Breast epithelium (tissue), 4 donors: ENCODE data around the gene BRD1. TPM values are rescaled to one million over a fixed set of nuclear protein-coding genes. Genes with fewer than 3 reads are reported as not detected.

Experiments used
- DNase-seq, 2 donors: peaks; one replicate each; pipeline ENCODE4 v3.0.0-alpha.2; 2019; ENCODE audit warnings: low spot score in 2 of 2
- H3K27ac ChIP-seq, 2 donors: fragments of 200-600 bp; sonication (generic) in 1 of 2; one replicate each; pipeline ENCODE4 v1.5.1; 2016 to 2019; ENCODE audit warnings: mild to moderate bottlenecking in 1 of 2
- H3K27me3 ChIP-seq, 2 donors: fragments of 200-600 bp; sonication (generic) in 1 of 2; one replicate each; pipeline versions ENCODE4 v1.5.1 to v1.6.0; 2017 to 2019; ENCODE audit warnings: control low read depth in 1 of 2, mild to moderate bottlenecking in 1 of 2
- H3K36me3 ChIP-seq: fragments of 200-600 bp; one replicate; pipeline ENCODE4 v1.5.1; 2019
- H3K4me1 ChIP-seq, 2 donors: fragments of 200-600 bp; sonication (generic); one replicate each; pipeline ENCODE4 v1.5.1; 2016 to 2019; ENCODE audit warnings: control low read depth in 1 of 2
- H3K4me3 ChIP-seq, 3 donors: fragments of 200-600 bp; sonication (generic); 1 replicate in 2 of 3; 2 replicates in 1 of 3; pipeline ENCODE4 v1.5.1; 2016 to 2019; ENCODE audit warnings: mild to moderate bottlenecking in 3 of 3, moderate library complexity in 2 of 3
- H3K9me3 ChIP-seq, 2 donors: fragments of 200-600 bp; sonication (generic) in 1 of 2; one replicate each; pipeline ENCODE4 v1.5.1; 2016 to 2019; ENCODE audit warnings: control low read depth in 1 of 2
- POLR2A ChIP-seq: fragments of 450-650 bp; IDR thresholded peaks from one replicate; pipeline ENCODE4 v1.6.1; 2016; ENCODE audit warnings: antibody characterized with exemption, mild to moderate bottlenecking, moderate library complexity
- POLR2AphosphoS5 ChIP-seq, 3 donors: sonication (generic); formaldehyde crosslinking; IDR thresholded peaks; one replicate each; pipeline ENCODE4 v1.6.1; 2017; ENCODE audit warnings: antibody characterized with exemption in 3 of 3
- intact Hi-C: fragments of 100-400 bp; cut with DNase I; formaldehyde crosslinking; loops from one replicate; pipeline ENCODE4 v1.15.1; 2023; ENCODE audit warnings: low total_unique reads
- total RNA-seq, 3 donors: library from RNA; depleted of rRNA; stranded (reverse); fragments of >200 nt; gene quantifications; one replicate each; pipeline ENCODE4 v1.1.0, GENCODE V29; 2016
- TF ChIP-seq, protein P1 (sequence below), 3 donors: fragments of 450-650 bp; IDR thresholded peaks; one replicate each; pipeline ENCODE4 v1.5.1; 2016 to 2017; ENCODE audit warnings: antibody characterized with exemption in 3 of 3, mild to moderate bottlenecking in 3 of 3, moderate library complexity in 3 of 3

BRD1 gene
- total RNA-seq, 3 donors from 2014 or later: 33.4 to 35.1 (median 34.1) TPM

DNA sequence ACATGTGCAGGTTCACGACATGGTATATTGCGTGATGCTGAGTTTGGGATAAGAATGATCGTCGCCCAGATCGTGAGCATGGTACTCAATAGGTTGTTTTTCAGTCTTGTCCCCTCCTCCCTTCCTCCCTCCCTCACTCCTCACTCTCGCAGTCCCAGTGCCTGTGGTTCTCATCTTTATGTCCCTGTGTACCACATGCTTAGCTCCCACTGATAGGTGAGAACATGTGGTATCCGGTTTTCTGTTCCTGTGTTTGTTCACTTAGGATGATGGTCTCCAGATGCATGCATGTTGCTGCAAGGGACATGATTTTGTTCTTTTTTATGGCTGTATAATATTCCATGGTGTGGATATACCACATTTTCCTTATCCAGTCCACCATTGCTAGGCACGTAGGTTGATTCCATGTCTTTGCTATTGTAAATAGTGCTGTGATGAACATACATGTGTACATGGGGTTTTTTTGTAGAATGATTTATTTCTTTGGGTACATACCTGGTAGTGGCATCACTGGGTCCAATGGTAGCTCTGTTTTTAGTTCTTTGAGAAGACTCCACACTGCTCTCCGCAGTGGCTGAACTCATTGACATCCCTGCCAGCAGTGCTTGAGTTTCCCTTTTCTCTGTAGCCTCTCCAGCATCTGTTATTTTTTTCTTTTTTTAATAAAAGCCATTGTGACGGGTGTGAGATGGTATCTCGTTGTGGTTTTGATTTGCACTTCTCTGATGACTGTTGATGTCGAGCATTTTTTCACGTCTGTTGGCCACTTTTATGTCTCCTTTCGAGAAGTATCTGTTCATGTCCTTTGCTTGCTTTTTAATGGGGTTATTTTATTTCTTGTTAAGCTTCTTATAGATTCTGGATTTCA is 42.4 kb upstream of the BRD1 start:
- no peaks in the 10 kb centered on the region for H3K36me3 ChIP-seq
- H3K27me3 ChIP-seq: no peaks in the 10 kb centered on the region
- H3K4me1 ChIP-seq: no peaks in the 10 kb centered on the region
- intact Hi-C loops: no loop called here
- H3K9me3 ChIP-seq: peaks cover 38 to 39% of the 10 kb centered on the region in 2 donors
- H3K27ac ChIP-seq: no peak overlapping the region
- H3K4me3 ChIP-seq: no peak overlapping the region
- DNase-seq: no peak
- no peak for TF ChIP-seq POLR2A
- TF ChIP-seq POLR2AphosphoS5 (IDR thresholded peaks at IDR 0.05): no peak
- TF ChIP-seq, protein P1, sequence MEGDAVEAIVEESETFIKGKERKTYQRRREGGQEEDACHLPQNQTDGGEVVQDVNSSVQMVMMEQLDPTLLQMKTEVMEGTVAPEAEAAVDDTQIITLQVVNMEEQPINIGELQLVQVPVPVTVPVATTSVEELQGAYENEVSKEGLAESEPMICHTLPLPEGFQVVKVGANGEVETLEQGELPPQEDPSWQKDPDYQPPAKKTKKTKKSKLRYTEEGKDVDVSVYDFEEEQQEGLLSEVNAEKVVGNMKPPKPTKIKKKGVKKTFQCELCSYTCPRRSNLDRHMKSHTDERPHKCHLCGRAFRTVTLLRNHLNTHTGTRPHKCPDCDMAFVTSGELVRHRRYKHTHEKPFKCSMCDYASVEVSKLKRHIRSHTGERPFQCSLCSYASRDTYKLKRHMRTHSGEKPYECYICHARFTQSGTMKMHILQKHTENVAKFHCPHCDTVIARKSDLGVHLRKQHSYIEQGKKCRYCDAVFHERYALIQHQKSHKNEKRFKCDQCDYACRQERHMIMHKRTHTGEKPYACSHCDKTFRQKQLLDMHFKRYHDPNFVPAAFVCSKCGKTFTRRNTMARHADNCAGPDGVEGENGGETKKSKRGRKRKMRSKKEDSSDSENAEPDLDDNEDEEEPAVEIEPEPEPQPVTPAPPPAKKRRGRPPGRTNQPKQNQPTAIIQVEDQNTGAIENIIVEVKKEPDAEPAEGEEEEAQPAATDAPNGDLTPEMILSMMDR (IDR thresholded peaks at IDR 0.05): no peak

DNA sequence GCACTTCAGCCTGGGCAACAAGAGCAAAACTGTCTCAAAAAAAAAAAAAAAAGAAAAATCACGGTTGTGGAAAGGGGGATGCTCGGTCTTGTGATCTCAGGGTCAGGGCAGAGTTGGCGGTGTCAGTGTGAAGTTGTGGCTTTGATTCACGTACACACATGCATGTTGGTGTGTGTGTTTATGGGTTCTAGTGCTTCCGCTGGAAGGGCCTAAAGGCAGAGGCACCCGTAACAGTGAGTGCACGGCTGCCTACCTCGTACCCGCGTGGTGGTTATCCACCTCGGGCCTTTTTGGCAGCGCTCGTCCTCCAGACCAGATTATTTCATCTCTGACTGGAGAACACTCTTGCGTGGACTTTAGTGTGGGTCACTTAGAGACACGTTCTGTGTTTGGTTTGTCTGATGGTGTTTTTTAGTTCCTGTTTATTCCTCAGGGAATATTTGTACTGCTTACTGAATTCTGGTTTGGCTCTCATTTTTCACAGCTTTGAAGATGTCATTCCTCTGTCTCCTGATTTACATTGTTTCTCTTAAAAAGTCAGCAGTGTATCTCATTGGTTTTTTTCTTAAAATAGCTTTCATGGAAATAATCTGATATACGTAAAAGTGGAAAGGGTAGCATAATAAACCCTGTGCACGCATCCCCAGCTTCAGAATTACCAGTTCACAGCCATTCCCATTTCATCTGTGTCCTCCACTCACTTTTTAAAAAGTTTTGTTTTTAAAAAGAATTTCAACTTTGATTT is 41.6 kb upstream of the BRD1 start:
- TF ChIP-seq, protein P1 (IDR thresholded peaks at IDR 0.05): no peak
- TF ChIP-seq POLR2A (no peak), POLR2AphosphoS5 (IDR thresholded peaks at IDR 0.05) (no peak)
- H3K4me3 ChIP-seq: no peak overlapping the region
- H3K27ac ChIP-seq: no peak overlapping the region
- intact Hi-C loops: no loop called here
- no peaks in the 10 kb centered on the region for H3K27me3 ChIP-seq
- H3K9me3 ChIP-seq: peaks cover 38 to 39% of the 10 kb centered on the region in 2 donors
- no peak for DNase-seq
- H3K4me1 ChIP-seq: no peaks in the 10 kb centered on the region
- H3K36me3 ChIP-seq: no peaks in the 10 kb centered on the region

DNA sequence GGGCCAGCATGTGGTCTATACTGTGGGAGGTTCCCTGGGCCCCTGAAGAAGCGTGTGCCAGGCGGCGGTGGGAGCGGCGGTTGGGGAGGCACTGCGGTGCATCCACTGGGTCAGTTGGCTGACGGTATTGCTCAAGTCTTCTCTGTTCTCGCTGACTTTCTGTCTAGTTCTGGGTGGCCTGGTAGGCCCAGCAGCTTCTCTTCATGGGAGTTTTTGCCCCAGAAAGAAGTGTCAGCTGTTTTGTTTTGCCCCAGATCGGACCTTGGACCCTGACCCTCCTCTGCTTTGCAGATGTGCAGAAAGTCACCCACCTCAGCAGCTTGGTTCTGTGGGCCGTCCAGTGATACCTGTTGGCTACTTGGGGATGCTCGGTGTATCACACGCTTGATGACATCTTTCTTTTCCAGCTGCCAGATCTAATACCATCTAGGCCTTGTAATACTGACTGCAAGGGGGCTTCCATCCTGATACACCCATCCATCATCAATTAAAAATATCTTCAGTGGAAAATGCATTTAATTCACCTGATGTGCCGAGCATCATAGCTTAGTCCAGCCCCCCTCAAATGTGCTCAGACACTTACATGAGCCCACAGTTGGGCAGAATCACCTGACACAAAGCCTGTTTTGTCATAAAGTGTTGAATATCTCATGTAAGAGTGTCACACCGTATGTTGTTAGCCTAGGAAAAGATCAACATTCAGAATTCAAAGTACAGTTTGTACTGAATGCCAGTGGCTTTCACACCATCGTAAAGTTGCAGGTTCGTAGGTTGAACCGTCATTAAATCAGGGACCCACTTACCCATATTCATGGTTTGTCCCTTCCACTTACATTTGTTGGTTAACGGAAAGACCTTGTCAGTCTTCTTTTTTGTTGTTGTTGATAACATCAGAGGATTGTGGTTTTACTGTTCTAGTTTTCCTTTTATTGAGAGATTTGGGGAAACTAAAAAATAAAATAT is 39.9 kb upstream of the BRD1 start:
- TF ChIP-seq POLR2A: no peak
- DNase-seq: no peak
- intact Hi-C loops: no loop called here
- Histone ChIP-seq H3K4me1 (no peaks in the 10 kb centered on the region), H3K4me3 (no peak overlapping the region), H3K27me3 (no peaks in the 10 kb centered on the region), H3K36me3 (no peaks in the 10 kb centered on the region), H3K27ac (no peak overlapping the region), H3K9me3 (peaks cover 30 to 38% of the 10 kb centered on the region in 2 donors)

DNA sequence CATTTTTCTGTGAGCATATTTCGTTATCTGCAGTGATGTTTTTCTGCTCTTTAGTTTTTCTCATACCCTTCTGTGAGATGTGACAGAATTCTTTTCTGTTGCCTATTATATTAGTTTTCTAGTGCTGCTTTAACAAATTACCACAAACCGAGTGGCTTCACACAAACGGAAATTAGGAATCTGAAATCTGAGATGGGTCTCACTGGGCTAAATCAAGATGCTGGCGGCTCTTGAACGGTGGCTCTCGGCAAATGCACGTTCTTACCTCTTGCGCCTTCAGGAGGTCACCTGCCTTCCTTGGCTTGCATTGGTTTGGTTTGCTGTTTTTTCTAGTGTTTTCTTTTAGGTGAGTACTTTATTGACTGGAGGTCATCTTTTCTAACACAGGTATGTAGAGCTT is 39.0 kb upstream of the BRD1 start:
- TF ChIP-seq POLR2AphosphoS5 (IDR thresholded peaks at IDR 0.05) (no peak), POLR2A (no peak)
- TF ChIP-seq, protein P1 (IDR thresholded peaks at IDR 0.05): no peak
- Histone ChIP-seq H3K27ac (no peak overlapping the region), H3K4me3 (no peak overlapping the region), H3K36me3 (no peaks in the 10 kb centered on the region), H3K4me1 (no peaks in the 10 kb centered on the region), H3K9me3 (peaks cover 30 to 38% of the 10 kb centered on the region in 2 donors), H3K27me3 (no peaks in the 10 kb centered on the region)
- DNase-seq: no peak
- intact Hi-C loops: no loop called here

DNA sequence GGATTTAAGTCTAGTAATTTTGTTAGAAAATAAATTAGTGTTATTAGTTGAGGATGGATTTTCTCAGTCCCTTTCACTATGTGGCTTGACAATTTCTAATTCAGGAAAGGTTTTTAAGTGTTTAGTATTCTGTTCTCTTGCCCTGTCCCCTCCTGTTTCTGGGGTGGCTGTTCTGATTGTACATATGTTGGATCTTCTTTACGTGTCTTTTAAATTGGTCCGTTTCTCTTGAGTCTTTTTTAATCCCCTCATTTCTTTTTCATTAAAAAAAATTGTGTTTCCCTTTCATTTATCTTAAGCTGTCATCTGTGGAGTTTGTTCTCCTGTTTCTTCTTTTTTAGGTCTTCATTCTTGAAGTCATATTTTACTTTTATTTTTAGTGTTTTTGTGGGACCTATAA is 38.5 kb upstream of the BRD1 start:
- Histone ChIP-seq H3K4me3 (no peak overlapping the region), H3K27ac (no peak overlapping the region), H3K9me3 (peaks cover 30 to 38% of the 10 kb centered on the region in 2 donors), H3K4me1 (no peaks in the 10 kb centered on the region), H3K36me3 (no peaks in the 10 kb centered on the region), H3K27me3 (no peaks in the 10 kb centered on the region)
- intact Hi-C loops: no loop called here
- no peak for DNase-seq
- TF ChIP-seq, protein P1 (IDR thresholded peaks at IDR 0.05): no peak
- TF ChIP-seq POLR2A (no peak), POLR2AphosphoS5 (IDR thresholded peaks at IDR 0.05) (no peak)
